ENCODE data around the gene UBALD2. TPM values are rescaled to one million over a fixed set of nuclear protein-coding genes. Genes with fewer than 3 reads are reported as not detected.

UBALD2 gene
- total and polyA plus RNA-seq, 2 of the 13 experiments (the other 11 are each of a cell fraction or from before 2014, with no cell fraction given), result 3.3 to 89.7 TPM

- TF ChIP-seq RCOR2 (CRISPR knock-in tag; IDR thresholded peaks at IDR 0.05), result no peak
- peak; percentile 72; the same call in 1 of the 2 replicates for TF ChIP-seq ZNF605 (CRISPR knock-in tag; IDR thresholded peaks at IDR 0.05)
- TF ChIP-seq ZNF772 (CRISPR knock-in tag; IDR thresholded peaks at IDR 0.05), result peak; percentile 42; the same call in 1 of the 2 replicates
- TF ChIP-seq NFKBIZ (CRISPR knock-in tag; IDR thresholded peaks at IDR 0.05), result 0 out of 2 replicates have a peak, but pooled peaks have one; percentile 53
- 0 out of 2 replicates have a peak, but pooled peaks have one; percentile 27 for TF ChIP-seq PCBP1 (IDR thresholded peaks at IDR 0.05; ENCODE audit: borderline replicate concordance, low read depth, low read length)
- no peak for TF ChIP-seq ZNF720 (CRISPR knock-in tag; IDR thresholded peaks at IDR 0.05)
- no peak for TF ChIP-seq ZNF580 (CRISPR knock-in tag; IDR thresholded peaks at IDR 0.05; ENCODE audit: borderline replicate concordance, low read depth)
- TF ChIP-seq NAIF1 (CRISPR knock-in tag; IDR thresholded peaks at IDR 0.05; ENCODE audit: borderline replicate concordance), result no peak
- TF ChIP-seq SNAI1 (CRISPR knock-in tag; IDR thresholded peaks at IDR 0.05; ENCODE audit: borderline replicate concordance), result no peak
- TF ChIP-seq, protein P1, sequence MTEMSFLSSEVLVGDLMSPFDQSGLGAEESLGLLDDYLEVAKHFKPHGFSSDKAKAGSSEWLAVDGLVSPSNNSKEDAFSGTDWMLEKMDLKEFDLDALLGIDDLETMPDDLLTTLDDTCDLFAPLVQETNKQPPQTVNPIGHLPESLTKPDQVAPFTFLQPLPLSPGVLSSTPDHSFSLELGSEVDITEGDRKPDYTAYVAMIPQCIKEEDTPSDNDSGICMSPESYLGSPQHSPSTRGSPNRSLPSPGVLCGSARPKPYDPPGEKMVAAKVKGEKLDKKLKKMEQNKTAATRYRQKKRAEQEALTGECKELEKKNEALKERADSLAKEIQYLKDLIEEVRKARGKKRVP (CRISPR knock-in tag; IDR thresholded peaks at IDR 0.05), result no peak
- TF ChIP-seq PHF20 (CRISPR knock-in tag; IDR thresholded peaks at IDR 0.05), result 0 out of 2 replicates have a peak, but pooled peaks have one; percentile 25
- TF ChIP-seq ZNF350 (CRISPR knock-in tag; IDR thresholded peaks at IDR 0.05; ENCODE audit: borderline replicate concordance, low read depth), result no peak
- no peak for TF ChIP-seq HNF4G (IDR thresholded peaks at IDR 0.05; ENCODE audit: borderline replicate concordance, low read depth, low read length)
- TF ChIP-seq HNF4G (CRISPR knock-in tag; IDR thresholded peaks at IDR 0.05; ENCODE audit: borderline replicate concordance, low read depth), result 0 out of 2 replicates have a peak, but pooled peaks have one; percentile 23
- no peak for TF ChIP-seq PAWR (CRISPR knock-in tag; IDR thresholded peaks at IDR 0.05; ENCODE audit: borderline replicate concordance)
- no peak for TF ChIP-seq SALL2 (CRISPR knock-in tag; IDR thresholded peaks at IDR 0.05)
- no peak for TF ChIP-seq ARNT (IDR thresholded peaks at IDR 0.05)
- TF ChIP-seq IRF9 (CRISPR knock-in tag; IDR thresholded peaks at IDR 0.05; ENCODE audit: borderline replicate concordance), result 0 out of 2 replicates have a peak, but pooled peaks have one; percentile 32
- TF ChIP-seq KLF15 (CRISPR knock-in tag; IDR thresholded peaks at IDR 0.05; ENCODE audit: borderline replicate concordance), result no peak; the same call in 1 of the 2 replicates
- no peak for TF ChIP-seq CBX2 (IDR thresholded peaks at IDR 0.05; ENCODE audit: low read depth, low read length)
- no peak for TF ChIP-seq CBX2 (CRISPR knock-in tag; IDR thresholded peaks at IDR 0.05; ENCODE audit: low read depth)
- TF ChIP-seq ZNF710 (CRISPR knock-in tag; IDR thresholded peaks at IDR 0.05; ENCODE audit: borderline replicate concordance), result no peak
- 0 out of 2 replicates have a peak, but pooled peaks have one; percentile 18 for TF ChIP-seq FOXO1 (CRISPR knock-in tag; IDR thresholded peaks at IDR 0.05)
- TF ChIP-seq ZNF530 (CRISPR knock-in tag; IDR thresholded peaks at IDR 0.05; ENCODE audit: low read depth), result 0 out of 2 replicates have a peak, but pooled peaks have one; percentile 56
- TF ChIP-seq ZNF883 (CRISPR knock-in tag; IDR thresholded peaks at IDR 0.05; ENCODE audit: not compliant biosample characterization), result peak; percentile 44
- TF ChIP-seq IRF2 (CRISPR knock-in tag; IDR thresholded peaks at IDR 0.05), result peak; percentile 15; the same call in 1 of the 2 replicates
Measured at GRCh38 chr17:76240461-76241203, 24.5 kb upstream of the UBALD2 start, which contains the start of gene RNF157 (continued).

Data from HepG2 (cell line).